ENCODE data around the gene PDXP.

Gene PDXP

DNA sequence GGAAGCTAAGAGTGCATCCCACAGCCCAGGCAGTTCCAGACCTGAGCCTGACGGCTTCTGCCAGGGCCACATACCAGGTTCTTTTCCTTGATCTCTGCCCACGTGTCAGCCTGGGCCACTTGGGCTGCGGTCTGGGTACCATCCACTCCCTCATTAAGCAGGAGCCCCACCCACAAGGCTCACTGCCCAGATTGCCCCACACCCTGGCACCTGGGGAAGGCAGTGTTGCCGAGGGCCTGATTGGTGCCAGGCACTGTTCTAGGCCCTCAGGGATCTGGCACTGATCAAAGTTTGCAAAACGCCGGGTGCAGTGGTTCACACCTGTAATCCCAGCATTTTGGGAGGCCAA is 34.5 kb upstream of the PDXP start:
- DNase-seq (ENCODE audit: low read depth) = no peak
- H3K4me3 ChIP-seq (ENCODE audit: low read depth, low read length) = no peak overlapping the region
- TF ChIP-seq, protein P1, sequence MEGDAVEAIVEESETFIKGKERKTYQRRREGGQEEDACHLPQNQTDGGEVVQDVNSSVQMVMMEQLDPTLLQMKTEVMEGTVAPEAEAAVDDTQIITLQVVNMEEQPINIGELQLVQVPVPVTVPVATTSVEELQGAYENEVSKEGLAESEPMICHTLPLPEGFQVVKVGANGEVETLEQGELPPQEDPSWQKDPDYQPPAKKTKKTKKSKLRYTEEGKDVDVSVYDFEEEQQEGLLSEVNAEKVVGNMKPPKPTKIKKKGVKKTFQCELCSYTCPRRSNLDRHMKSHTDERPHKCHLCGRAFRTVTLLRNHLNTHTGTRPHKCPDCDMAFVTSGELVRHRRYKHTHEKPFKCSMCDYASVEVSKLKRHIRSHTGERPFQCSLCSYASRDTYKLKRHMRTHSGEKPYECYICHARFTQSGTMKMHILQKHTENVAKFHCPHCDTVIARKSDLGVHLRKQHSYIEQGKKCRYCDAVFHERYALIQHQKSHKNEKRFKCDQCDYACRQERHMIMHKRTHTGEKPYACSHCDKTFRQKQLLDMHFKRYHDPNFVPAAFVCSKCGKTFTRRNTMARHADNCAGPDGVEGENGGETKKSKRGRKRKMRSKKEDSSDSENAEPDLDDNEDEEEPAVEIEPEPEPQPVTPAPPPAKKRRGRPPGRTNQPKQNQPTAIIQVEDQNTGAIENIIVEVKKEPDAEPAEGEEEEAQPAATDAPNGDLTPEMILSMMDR (IDR thresholded peaks at IDR 0.05; ENCODE audit: insufficient read depth, low read depth, low read length, missing control alignments) = no peak

DNA sequence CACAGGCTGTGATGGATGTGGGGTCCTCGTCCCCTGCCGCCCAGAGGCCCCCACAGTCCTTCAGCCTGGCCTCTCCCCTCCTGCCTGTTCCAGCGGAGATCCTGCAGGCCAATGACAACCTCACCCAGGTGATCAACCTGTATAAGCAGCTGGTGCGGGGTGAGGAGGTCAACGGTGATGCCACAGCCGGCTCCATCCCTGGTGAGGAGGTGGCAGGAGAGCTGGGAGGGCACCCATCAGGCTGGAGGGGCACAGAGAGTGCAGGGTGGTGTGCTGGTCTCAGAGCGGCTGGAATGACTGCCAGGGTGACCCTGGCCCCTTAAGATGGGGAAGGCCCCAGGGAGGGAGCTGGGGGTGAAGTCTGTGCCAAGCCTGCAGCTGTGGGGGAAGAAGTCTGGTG is 33.6 kb upstream of the PDXP start:
- TF ChIP-seq, protein P1 (IDR thresholded peaks at IDR 0.05; ENCODE audit: insufficient read depth, low read depth, low read length, missing control alignments) = no peak
- H3K4me3 ChIP-seq (ENCODE audit: low read depth, low read length) = no peak overlapping the region

DNA sequence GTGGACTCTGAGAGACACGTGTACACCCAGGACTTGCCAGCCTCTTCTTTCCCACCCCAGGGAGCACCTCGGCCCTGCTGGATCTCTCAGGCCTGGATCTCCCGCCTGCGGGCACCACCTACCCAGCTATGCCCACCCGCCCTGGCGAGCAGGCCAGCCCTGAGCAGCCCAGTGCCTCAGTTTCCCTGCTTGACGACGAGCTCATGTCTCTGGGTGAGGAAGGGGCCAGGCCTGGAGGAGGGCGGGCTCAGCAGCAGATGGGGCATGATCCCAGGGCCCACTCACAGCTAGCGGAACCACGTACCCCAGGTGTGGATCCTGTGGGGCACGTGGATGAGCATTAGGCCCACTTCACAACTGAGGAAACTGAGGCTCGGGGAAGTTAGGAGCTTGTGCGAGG is 32.8 kb upstream of the PDXP start:
- H3K4me3 ChIP-seq (ENCODE audit: low read depth, low read length) = no peak overlapping the region
- TF ChIP-seq, protein P1 (IDR thresholded peaks at IDR 0.05; ENCODE audit: insufficient read depth, low read depth, low read length, missing control alignments) = no peak
- DNase-seq (ENCODE audit: low read depth) = no peak

More for the DNA sequence above, 33.6 kb upstream of the PDXP start:
- no peak for DNase-seq (ENCODE audit: low read depth)

DNA sequence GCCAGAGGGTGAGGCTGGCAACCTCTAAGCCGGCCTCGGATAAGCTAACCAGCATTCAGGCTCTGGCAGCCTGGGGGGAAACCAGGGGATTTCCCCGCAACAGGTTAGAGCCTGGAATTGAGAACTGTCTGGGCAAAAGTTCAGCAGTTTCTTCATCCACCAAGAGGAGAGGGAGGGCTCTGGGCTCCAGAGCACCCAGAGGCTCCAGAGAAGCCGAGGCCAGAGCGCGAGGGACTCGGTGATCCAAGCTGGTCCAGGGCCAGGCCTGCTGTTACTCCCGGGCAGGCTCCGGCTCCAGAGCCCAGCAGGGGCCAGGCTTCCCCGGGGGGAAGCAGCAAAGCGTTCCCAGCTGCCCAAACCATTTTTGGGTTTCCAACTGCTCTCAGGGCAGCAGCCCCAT is 32.4 kb upstream of the PDXP start:
- peak; percentile 51 for DNase-seq (ENCODE audit: low read depth)
- TF ChIP-seq, protein P1 (IDR thresholded peaks at IDR 0.05; ENCODE audit: insufficient read depth, low read depth, low read length, missing control alignments) = no peak
- no peak overlapping the region for H3K4me3 ChIP-seq (ENCODE audit: low read depth, low read length)

DNA sequence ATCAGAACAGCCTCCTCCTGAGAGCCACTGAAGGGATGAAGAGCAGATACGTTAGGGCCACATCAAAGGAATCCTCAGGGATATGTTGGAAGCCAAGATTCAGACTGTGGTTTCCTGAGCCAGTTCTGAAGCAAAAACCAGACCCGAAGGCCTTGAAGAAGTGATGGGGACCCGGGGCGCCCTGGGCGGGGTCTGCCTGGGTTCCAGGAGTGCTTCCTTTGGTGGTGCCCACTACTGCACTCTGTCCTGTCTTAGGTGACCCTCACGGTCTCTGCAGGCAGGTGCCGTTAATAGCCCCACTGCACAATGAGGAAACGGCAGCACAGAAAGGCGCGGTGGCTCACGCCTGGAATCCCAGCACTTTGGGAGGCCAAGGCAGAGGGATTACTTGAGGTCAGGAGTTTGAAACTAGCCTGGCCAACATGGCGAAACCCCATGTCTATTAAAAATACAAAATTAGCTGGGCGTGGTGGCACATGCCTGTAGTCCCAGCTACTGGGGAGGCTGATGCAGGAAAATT is 31.9 kb upstream of the PDXP start:
- H3K4me3 ChIP-seq (ENCODE audit: low read depth, low read length) = no peak overlapping the region
- DNase-seq (ENCODE audit: low read depth) = no peak

DNA sequence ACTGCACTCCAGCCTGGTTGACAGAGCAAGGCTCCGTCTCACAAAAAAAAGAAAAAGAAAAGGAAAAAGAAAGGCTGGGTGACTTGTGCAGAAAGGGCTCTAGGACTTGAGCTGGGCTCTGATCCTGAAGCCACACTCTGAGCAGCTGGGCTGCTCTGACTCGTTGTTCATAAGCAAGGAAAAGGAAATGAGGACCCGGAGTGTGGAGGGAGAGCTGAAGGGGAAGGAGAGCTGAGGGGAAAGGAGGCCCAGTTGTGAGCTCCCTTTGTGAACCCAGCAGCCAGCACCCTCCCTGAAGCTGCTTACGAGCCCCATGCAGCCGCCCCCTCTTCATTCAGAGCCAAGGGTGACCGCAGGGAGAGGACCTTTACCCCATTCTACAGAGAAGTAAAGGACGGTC is 31.4 kb upstream of the PDXP start:
- no peak overlapping the region for H3K4me3 ChIP-seq (ENCODE audit: low read depth, low read length)
- TF ChIP-seq, protein P1 (IDR thresholded peaks at IDR 0.05; ENCODE audit: insufficient read depth, low read depth, low read length, missing control alignments) = no peak
- no peak for DNase-seq (ENCODE audit: low read depth)

More for the DNA sequence above, 31.9 kb upstream of the PDXP start:
- TF ChIP-seq, protein P1 (IDR thresholded peaks at IDR 0.05; ENCODE audit: insufficient read depth, low read depth, low read length, missing control alignments) = no peak

DNA sequence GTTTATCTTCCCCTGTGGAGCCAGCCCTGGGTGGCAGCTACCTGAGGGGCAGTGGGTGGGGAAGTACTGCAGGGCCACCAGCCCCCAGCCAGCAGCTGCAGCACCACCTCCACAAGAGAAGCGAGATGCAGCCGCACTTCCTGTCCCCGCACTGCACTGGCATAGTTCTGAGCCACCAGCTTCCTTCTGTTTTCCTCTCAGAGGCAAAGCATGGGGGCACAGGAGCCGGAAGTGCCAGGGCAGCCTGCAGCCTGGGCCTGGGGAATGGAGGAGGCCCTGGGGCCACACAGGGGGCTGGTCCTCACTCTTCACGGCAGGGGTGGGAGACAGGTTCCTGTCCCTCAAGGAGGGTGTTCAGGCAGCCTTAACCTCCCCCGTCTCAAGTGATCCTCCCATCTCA is 31.0 kb upstream of the PDXP start:
- H3K4me3 ChIP-seq (ENCODE audit: low read depth, low read length) = no peak overlapping the region
- DNase-seq (ENCODE audit: low read depth) = peak; percentile 55
- TF ChIP-seq, protein P1 (IDR thresholded peaks at IDR 0.05; ENCODE audit: insufficient read depth, low read depth, low read length, missing control alignments) = no peak

Measured in GM12865 (cell line).